ENCODE data around the gene DLX3.

Gene DLX3

GRCh38 chr17:49951362-49952082 is 43.5 kb downstream of the DLX3 start:
- DNase-seq, result no peak

DNA sequence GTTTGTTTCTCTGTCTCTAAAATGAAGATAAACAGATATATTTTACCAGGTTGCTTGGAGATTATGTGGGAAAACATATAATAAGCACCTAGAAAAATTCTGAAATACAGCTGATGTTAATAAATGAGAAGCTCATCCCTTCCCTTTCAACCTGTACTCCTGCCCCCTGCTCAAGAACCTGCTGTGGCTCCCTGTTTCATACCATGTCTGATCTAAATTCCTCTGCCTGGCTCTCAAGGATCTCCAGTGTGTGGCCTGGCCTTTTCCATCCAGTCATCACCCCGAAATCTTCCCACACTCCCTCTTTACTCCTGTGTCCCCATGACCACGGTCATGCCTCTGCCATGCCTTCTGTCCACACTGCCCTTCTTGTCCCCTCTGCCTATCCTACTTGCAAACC is 45.4 kb downstream of the DLX3 start:
- no peak for DNase-seq

DNA sequence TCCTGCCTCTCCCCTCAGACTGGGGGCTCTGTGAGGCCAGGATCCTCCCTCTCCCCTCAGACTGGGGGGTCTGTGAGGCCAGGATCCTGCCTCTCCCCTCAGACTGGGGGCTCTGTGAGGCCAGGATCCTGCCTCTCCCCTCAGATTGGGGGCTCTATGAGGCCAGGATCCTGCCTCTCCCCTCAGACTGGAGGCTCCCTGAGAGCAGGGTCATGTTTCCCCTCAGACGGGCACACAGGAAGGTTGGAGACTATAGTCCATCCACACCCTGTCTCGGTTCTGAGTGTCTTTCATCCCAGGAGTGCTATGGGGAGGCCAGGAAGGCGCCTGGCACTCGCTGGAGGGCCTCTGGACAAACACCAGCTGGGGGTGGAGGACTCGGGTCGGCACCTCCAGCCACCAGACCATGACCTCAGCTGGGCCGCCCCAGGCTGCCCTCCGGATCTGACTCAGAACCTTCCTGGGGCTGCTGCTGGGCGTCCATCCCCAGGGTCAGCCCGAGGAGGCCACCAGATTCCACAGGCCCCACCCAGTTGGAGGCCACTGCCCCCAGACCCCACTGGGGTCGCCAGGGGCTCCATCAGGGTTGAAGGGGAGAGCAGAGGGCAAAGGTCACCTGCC is 48.0 kb downstream of the DLX3 start:
- no peak for DNase-seq

- no peak for DNase-seq
These were observed 48.8 kb downstream of the DLX3 start for GRCh38 chr17:49946208-49946607.

GRCh38 chr17:49944273-49944870 is 50.7 kb downstream of the DLX3 start:
- DNase-seq, result no peak

DNA sequence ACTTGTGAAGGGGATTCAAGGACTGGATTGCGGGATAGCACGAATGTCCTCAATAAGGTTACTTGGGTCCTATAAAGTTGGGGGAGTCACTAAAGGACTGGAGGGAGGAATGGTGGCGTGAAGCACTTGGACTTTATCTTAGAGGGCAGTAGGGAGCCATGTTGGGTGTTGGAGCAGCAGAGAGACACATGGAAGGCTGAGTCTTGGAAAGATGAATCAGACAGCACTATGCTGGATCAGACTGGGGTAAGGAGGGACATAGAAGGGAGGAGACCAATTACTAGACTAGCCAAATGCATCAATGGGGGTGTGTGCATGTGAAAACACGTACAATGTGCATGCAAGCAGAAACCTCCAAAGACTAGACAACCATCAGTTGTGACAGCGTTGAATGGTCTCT is 52.1 kb downstream of the DLX3 start:
- no peak for DNase-seq

- no peak for DNase-seq
These were observed 53.6 kb downstream of the DLX3 start for GRCh38 chr17:49941427-49941826.

Measured in T-helper 9 cell (primary cell).